ENCODE measurements around the gene CCL1. TPM values are rescaled to one million over a fixed set of nuclear protein-coding genes. Genes with fewer than 3 reads are reported as not detected.
A peak's percentile ranks its signal among the peaks of the same experiment; 100 is the strongest.

Gene CCL1
- polyA plus RNA-seq, 12 donors, result not detected

DNA sequence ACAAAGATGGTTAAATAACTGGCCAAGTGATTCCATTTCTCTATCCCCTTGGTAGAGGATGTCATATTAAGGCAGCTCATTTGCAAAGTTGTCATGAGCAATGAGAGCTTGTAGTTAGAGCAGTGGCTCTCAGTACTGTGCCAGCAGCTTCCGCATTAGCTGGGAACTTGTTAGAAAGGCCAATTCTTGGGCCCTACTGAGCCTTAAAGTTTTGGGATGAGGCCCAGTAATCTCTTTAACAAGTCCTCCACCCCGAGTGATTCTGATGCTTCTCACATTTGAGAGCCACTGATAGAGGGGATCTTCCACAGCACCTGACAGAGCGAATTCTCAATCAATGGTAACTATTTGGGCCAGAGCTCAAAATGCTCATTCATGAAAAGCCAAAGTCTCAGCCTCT is 20.2 kb upstream of the CCL1 start:
- DNase-seq, result no peak

DNA sequence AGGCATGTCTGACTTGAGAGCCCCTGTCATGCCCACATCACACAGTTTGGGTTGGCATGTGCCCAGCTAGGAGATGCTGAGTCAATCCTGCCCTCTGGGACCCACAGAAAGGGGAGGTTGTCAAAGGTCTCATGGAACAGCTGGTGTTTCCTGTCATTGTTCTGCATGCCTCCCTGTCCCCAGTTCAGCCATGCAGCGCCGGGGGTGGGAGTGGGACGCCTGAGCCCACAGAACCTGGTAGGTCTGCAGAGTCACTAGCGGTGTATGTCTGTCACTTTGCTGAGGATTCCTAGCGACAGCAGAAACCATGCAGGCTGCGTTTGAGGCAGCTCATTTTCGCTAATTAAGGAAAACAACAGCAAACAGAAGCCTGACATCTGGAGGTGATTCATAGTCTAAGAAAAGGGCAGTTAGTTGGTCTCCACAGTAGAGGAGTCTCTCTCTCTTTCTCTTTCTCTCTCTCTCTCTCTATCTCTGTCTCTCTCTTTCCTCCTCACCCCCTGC is 19.6 kb upstream of the CCL1 start:
- DNase-seq, result no peak

DNA sequence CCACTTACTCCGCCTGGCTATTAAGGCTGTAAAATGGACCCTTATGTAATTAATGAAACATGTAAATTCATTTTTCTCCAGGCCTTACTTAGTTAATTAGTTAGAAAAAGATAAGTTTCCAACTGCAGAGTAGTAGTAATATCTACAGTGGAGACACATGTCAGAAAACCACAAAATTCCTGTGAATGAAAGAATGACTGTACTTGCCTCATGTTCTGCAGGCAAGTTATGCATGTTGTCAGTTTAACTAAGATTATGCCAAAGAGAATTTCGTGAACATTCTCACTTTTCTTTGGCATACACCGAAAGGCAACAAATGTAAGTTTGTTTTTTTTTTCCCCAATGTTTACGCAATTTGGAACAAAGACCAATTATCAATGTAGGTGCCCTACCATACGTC is 16.8 kb upstream of the CCL1 start:
- no peak for DNase-seq

DNA sequence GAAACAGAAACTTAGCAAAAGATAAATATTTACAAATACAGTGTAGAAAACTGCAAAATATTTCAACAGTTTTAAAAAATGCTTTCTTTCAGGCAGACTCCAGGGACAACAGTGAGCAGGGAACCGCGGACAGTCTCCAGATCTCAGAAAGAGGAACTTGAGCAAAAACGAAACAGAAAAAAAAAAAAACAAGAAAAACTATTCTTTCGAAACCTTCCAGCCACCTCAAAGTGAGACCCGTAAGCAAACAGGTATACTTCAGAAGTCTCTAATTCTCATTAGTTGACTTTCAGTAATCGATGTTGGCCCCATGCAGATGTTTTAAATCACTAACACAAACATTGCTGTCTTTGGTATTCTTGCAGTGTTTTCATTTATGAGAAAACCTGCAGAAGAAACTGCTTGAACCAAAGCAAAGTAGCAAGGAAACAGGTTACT is 15.7 kb upstream of the CCL1 start:
- no peak for DNase-seq

DNA sequence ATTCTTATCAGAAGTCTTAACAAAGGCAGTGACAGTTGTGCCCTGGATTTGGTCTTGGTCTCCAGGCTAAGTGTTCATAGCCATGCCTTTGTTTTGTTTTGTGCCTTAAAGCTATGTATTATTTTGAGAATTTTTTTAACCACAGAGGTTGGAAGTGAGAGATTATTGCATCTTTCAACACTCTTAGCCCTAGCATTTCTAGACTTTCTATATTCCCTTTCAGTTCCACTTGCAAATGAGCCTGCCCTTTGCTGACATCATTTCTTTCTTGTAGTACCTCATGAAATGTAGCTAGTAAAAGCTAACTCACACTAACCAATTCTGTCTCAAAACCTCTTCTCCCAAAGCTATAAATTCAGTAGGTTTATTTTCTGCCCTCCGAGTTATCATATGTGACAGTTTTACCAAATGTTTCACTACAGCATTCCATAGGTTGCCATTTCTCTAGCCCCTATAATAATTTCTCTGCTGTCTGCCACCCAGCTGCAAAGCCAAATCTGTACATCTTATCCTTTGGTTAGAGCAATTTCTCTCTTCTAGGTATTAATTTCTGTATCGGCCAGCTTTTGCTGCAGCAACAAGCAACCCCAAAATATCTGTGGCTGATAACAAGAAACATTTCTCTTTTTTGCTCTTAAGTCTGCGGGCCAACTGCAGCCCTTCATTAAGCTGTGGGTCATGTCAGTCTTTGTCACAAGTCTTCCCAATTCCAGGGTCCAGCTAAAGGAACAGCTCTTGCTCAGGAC is 14.2 kb upstream of the CCL1 start:
- no peak for DNase-seq

DNA sequence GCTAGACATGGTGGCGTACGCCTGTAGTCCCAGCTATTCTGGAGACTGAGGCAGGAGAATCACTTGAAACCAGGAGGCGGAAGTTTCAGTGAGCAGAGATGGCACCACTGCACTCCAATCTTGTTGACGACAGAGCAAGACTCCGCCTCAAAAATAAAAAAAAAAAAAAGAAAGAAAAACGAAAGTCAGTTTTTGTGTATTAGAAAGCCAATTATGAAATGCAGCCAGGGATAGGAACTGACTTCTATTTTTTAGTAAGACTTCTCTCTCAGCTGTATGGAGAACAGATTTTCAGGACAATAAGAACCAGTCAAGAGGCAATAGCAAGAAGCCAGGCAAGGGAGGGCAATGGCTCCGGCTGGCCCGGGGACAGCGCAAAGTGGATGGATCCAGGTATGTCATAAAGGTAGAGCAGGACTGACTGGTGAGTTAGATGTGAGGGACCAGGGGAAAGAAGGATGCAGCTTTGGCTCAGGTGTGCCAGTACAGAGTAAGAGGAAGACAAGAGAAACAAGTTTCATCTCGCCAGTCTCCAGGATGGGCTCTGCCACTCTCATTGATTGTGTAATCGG is 12.5 kb upstream of the CCL1 start:
- no peak for DNase-seq

DNA sequence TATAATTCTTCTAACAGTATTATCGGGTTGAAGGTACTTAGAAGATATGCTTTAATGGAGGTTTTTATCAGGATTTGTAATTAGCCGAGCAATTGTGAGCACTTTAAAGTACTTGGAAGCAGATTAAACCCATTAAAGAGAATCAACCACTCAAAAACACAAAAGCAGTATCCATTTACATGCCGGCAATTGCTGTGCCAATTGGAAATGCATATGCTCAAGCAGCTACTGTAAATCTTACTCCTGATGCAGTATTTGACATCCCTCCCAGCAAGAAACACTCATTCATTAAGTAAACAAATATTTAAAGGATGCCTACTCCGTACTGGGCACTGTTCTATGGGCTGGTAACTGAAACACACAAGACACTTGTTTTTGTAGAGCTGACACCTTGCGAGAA is 11.4 kb upstream of the CCL1 start:
- no peak for DNase-seq

DNA sequence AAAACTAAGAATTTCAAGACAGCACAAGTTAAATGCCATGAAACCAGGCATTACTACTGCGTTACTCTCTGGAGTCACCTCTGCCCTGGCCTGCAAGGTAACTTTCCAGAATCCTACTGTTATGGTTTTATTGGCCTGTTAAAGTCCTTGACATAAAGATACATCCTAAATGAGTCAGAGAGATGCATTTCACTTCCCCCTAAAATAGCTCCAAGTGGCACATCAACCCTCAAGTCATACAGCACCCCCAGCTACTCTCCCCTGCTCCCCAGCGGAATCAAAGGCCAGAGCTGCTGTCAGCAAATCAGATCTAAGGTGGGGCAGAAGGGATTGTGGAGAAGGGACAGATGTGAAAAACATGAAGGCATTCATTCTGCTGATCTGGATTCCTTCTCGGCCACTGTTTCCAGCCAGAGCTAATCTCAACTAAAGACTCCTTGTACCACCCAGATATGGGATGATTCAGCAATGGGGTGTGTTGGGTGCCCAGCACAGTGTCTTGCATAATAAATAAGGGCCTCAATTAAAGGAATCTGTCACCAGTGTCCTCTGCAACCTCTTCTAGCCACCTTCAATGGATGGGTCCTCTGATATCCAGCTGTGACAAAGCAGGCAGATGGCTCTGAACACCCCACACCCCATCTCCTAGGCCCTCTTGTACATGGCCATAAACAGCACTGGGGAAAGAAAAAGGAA is 8.5 kb upstream of the CCL1 start:
- DNase-seq, result no peak

DNA sequence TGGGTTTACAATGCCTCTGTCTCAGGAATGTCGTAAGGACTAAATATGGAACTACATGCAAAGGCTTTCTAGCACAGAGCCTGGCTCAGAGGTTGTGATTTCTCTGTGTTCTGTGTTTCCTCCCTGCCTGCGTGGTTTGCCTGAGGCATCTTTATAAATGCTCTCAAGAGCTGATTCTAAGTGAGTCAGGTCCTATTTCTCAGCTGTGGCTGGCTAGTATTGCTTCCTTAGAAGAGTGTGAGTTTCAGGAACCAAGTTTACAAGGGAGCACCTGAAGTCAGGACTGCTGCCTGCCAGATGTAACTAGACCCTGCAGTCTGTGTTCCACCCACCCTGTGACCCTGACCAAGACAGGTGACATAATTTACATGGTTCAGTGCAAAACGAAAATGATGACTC is 8.0 kb upstream of the CCL1 start:
- DNase-seq, result no peak

DNA sequence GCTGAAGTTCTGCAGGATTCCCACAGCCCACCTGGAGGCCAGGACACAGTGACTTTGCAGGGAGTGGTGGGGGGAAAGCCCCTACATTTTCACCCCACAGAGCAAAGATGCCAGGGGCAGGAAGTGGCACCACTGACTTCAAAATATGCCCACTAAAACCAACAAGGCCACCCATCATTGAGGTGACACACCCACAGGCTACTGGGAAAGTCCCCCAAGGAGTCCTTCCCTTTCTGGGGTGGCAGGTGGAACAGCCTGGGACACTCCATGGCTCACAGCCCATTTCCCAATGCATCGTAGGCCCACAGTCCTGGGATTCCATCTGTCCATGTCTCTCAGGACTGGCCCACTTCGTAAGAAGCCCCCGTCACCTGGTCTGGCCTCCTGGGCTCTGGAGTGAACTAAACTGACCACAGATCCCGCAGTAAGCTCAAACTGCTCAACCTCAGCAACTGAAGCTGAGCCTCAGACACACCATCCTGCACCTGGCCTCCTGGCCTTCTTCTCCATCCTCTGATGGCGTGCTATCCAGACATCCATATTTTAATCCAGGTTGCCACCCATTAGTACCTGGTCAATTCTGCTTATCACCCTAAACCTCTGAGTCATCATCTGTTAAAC is 7.5 kb upstream of the CCL1 start:
- no peak for DNase-seq

DNA sequence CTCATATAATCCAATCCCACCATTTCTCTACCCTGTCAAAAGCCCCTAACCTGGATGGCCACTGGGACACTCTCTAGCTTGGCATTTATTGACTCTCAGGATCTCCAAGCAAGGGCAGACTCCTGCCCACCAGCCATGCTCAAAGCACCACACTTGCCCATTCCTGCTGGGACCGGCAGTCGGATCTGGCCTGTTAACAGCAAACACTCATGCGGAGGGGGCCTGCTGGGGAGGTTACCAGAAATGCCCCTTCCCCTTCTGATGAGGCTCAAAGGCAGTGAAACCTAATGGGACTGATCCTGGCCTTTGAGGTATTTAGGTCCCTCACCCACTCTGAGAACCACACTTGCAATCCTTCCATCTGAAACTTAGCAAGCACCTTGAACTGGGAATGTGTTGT is 6.5 kb upstream of the CCL1 start:
- no peak for DNase-seq

DNA sequence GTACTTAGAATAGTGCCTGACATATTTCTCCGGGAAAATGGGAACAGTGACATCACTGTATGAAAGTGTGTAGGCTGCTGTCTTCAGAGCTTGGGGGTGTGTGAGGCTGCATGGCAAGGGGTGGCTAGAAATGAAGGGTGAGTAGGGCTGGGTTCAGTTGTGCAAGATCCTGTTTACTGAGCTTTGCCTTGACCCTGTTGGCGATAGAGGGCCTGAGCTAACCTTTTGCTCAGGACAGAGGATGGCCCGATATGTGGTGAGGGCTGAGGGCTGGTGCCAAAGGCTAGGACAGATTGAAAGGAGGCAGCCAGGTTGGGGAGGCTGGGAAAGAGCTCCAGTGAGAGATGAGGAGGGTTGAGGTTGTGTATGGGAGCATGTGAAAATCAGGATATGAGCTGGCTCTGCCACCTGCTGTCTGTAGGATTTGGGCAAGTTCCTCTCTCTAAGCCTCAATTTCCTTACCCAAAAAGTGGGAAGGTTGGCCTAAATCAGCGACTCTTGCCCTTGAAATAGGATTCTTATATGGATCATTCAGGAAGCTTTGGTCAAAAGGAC is 6.0 kb upstream of the CCL1 start:
- no peak for DNase-seq

DNA sequence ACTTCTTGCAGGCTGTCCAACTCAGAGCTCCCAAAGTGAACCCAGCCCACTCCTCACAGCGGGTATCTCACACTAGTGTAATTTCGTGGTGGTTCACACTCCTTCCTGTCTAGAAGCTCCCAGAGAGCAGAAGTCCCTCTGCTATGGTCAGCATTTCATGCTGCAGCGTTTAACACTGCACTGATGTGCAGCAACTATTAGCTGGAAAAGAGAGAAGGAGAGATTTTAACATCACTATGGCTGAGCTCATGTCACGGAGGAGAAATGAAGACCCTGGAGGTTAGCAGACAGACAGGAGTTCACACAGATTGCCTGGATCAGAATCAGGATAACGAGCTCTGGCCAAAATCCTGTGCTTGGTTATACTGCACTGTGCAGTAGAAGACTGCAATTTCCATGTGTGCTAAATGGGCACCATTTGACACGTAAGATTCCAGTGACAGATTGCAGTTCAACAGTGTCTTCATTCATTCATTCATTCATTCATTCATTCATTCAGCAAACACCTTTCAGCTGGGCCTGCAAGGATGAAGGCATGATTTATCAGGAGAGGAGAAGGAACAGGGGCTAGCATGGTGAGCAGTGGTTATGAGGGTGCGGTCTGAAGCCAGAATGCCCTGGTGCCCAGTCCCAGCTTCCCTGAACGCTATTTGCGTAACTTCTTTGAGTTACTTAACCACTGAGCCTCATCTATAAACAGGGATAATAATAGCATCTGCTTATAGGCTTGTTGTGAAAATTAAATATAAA is 5.3 kb upstream of the CCL1 start:
- DNase-seq, result no peak

DNA sequence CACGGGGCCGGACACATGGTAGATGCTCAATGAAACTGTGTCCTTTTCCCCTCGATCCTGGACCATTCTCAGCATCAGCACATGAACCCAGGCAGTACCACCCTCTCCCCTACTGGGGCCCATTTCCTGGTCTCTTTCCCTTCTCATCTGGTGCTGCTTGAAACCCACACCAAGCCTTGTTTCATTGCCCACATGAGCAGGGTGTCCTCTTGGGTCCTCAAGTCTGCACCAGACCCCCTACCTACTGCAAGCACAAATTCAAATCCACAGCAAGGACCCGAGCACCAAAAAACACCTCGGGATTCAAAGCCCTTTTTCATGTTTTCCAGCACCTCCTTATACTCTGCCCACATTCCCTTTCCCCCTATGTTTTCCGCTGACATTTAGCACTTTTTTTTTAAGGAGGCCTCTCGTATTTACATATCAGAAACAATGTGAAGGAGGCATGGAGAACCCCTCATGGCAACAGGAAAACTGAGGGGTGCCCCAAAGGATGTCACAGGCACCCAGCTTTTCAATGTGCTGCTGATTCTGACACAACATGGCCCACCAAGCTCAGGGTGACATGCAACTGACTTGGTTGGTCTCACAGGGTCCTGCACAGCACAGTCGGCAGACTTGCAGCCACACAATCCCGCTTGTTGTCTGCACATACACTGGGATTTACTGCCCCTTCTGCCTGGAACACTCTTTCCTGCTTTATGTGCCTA is 4.6 kb upstream of the CCL1 start:
- no peak for DNase-seq

DNA sequence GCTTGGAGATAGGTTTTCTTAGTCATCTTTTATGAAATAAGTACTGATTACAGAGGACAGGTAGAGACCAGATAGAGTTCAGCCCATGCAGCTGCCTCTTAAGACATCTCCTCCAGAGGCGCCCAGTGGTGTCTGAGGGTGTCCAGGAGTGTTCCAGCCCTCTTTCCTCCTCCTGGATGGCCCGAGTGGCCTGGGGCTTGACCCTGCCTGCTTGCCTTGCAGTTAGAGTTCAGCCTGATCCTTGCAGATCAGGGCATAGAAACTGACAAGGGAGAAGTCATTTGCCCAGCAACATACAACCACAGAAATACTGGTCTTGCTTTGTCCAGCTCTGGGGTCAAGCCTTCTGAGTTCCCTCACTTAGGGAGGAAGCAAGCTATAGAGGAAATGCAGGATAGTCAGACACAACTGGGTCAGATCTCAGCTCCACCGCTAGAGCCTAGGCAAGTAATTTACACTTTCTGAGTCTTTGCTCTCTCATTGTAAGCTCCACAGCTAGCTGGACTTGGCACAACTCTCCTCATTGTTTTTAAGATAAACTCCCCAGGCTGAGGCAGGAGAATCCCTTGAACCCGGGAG is 3.6 kb upstream of the CCL1 start:
- no peak for DNase-seq

DNA sequence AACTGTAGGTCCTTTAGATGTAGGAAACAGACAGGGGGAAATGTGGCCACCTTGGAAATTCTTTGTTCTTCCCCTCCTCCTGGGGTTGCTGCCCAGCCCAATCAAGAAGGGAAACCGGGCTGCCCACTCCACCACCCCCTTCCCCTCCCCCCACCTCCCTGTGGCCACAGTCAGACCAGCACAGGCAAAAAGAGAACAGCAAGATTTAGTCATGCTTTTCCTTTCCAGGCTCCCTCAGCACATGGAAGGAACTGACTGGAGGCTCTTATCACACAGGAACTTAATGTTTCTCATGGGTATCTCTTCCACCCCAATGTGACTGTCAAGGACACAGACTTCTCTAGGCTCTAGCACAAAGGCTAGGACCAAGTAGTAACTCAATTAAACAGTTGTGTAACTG is 3.0 kb upstream of the CCL1 start:
- DNase-seq, result no peak

DNA sequence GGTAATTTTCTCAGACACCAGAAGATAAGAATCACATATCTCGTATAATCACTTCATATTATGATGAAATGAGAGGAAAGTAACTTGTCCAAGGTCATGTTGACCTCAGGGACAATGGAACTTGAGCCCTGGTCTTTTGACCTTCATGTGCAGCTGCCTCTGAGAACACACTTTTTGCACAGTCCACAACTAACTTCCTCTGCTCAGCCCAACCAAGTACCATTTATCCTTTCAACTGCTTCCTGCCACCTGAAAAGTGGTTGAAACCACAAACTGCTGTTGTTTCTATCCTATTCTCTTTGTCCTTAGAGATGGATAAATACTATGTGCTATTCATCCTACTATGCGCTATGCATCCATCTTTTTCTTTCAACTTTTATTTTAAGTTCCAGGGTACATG is 2.3 kb upstream of the CCL1 start:
- no peak for DNase-seq

DNA sequence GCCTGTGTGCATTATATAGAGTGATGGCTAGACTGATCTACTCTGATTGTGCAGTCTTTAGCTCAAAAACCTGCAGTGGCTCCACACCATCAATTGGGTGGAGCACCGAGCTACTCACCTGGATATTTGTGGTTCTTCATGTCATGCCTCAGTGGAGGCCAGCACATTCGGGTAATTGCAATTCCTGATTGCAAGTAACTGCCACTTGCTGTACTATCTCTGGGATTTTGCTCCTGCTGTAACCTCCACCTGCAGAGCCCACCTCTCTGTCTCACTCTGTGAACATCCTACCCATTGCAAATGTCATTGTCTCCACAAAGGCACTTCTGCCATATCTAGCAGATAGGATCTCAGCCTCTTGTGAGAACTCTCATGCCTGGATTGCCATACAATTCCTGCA is 1.7 kb upstream of the CCL1 start:
- no peak for DNase-seq

DNA sequence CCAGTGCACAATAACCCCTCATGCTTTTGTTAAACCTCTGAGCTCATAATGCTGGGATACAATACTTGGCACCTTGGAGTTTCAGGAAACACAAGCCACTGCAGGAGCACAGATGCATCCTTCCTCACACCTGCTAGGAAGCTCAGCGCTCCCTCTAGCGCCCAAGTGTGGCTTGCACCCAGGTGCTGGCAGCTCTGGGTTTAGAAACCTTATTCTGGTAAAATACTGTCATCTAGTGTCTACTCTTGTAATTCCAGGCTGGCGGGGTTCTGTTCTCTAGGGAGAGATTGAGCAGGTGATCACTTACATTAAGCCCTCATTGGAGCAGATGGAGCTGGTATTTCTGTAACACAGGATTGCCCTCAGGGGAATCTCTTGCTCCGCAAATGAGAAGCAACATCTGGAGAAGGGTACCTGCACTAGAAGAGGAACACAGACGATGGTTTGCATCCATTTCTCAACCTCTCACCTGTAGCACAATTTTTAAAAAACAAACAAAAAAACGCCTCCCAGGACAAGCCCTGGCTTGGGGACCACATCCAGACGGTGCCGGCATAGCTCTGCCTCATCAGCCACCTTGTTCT is 1.5 kb downstream of the CCL1 start:
- peak; percentile 84 for DNase-seq

DNA sequence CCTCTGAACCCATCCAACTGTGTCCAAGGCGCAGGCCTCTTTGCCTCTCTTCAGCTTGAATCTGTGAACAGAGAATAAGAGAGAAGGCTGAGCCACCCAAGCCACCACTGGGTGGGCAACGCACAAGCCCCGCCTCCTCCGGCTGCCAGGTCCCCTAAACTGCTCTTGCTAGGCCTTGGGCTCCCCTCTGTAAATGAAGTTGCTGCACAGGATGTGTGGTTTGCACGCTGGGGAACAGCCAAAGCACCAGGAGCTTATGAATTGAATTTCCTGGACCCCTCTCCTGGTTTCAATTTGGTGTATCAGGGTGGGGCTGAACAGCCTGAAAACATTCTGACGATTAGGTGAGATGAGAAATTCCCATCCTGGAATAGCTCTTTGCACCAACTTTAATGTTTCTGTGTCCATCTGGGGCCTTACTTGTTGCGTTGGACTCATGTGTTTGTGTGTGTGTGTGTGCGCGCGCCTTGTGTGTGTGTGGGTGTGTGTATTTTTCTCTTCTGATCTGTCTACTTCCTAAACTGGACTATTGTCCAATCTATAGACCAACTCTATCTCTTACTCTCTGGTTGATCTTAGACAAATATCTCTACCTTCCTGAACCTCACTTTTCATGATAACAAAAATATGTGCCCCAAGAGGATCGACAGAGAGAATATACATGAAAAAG is 2.3 kb downstream of the CCL1 start:
- no peak for DNase-seq

Data from muscle of arm (tissue), 12 donors.